HepG2 (cell line): ENCODE data around the gene SNX15. TPM values are rescaled to one million over a fixed set of nuclear protein-coding genes. Genes with fewer than 3 reads are reported as not detected.

Experiments
- ATF5 ChIP-seq: sonication (generic); formaldehyde crosslinking; IDR thresholded peaks from 2 replicates; pipeline ENCODE4 v1.4.0; 2020; ENCODE audit warnings: mild to moderate bottlenecking, low read depth, missing genetic modification reagents
- CERS6 ChIP-seq: sonication (generic); formaldehyde crosslinking; IDR thresholded peaks from 2 replicates; pipeline ENCODE4 v1.5.0; 2020; ENCODE audit warnings: missing genetic modification reagents
- HMG20A ChIP-seq: IDR thresholded peaks from 2 replicates; pipeline ENCODE4 v1.6.1; 2016; ENCODE audit warnings: borderline replicate concordance
- HMG20B ChIP-seq: conservative IDR thresholded peaks from 2 replicates; pipeline ENCODE4 v1.6.1; 2016; ENCODE audit warnings: missing genetic modification reagents, missing compliant biosample characterization
- HNF4A ChIP-seq: sonication (generic); formaldehyde crosslinking; IDR thresholded peaks from 2 replicates; pipeline ENCODE4 v1.4.0; 2020; ENCODE audit warnings: missing genetic modification reagents
- HNF4G ChIP-seq, 2 experiments: sonication (generic) in 1 of 2; formaldehyde crosslinking in 1 of 2; IDR thresholded peaks; 2 replicates each; pipeline versions ENCODE4 v1.4.0 to v1.6.1; 2011 to 2020; ENCODE audit warnings: borderline replicate concordance in 2 of 2, low read depth in 2 of 2, mild to moderate bottlenecking in 2 of 2, low read length in 1 of 2, missing genetic modification reagents in 1 of 2, moderate library complexity in 1 of 2
- MED1 ChIP-seq: sonication (generic); formaldehyde crosslinking; IDR thresholded peaks from 2 replicates; pipeline ENCODE4 v1.4.0; 2020; ENCODE audit warnings: missing genetic modification reagents
- MTF1 ChIP-seq: sonication (generic); formaldehyde crosslinking; IDR thresholded peaks from 2 replicates; pipeline ENCODE4 v1.5.0; 2020; ENCODE audit warnings: missing genetic modification reagents
- REXO4 ChIP-seq: sonication (generic); formaldehyde crosslinking; IDR thresholded peaks from 2 replicates; pipeline ENCODE4 v1.8.0; 2022; ENCODE audit warnings: missing genetic modification reagents, mild to moderate bottlenecking, borderline replicate concordance
- SNAPC2 ChIP-seq: sonication (generic); formaldehyde crosslinking; IDR thresholded peaks from 2 replicates; pipeline ENCODE4 v1.8.1; 2022; ENCODE audit warnings: mild to moderate bottlenecking, missing genetic modification reagents
- TBL1XR1 ChIP-seq: fragments of 150-350 bp; IDR thresholded peaks from 2 replicates; pipeline ENCODE4 v1.6.1; 2014; ENCODE audit warnings: borderline replicate concordance, low read length; ENCODE audit not compliant: partially characterized antibody
- TEF ChIP-seq: sonication (generic); formaldehyde crosslinking; IDR thresholded peaks from 2 replicates; pipeline ENCODE4 v1.5.0; 2020; ENCODE audit warnings: missing genetic modification reagents
- ZBTB14 ChIP-seq: sonication (generic); formaldehyde crosslinking; IDR thresholded peaks from 2 replicates; pipeline ENCODE4 v1.4.0; 2020; ENCODE audit warnings: missing genetic modification reagents
- ZKSCAN8 ChIP-seq: IDR thresholded peaks from 2 replicates; pipeline ENCODE4 v1.6.1; 2016; ENCODE audit warnings: borderline replicate concordance, missing genetic modification reagents, missing compliant biosample characterization
- ZNF205 ChIP-seq: IDR thresholded peaks from 2 replicates; pipeline ENCODE4 v1.6.1; 2018; ENCODE audit warnings: missing biosample characterization, missing genetic modification reagents
- ZNF280D ChIP-seq: sonication (generic); formaldehyde crosslinking; IDR thresholded peaks from 2 replicates; pipeline ENCODE4 v1.5.1; 2020; ENCODE audit warnings: mild to moderate bottlenecking, missing genetic modification reagents
- ZNF431 ChIP-seq: sonication (generic); formaldehyde crosslinking; IDR thresholded peaks from 2 replicates; pipeline ENCODE4 v1.9.0; 2022; ENCODE audit warnings: missing genetic modification reagents, low read depth, mild to moderate bottlenecking, borderline replicate concordance
- ZNF503 ChIP-seq: sonication (generic); formaldehyde crosslinking; IDR thresholded peaks from 2 replicates; pipeline ENCODE4 v1.4.0; 2020; ENCODE audit warnings: missing genetic modification reagents
- ZNF614 ChIP-seq: IDR thresholded peaks from 2 replicates; pipeline ENCODE4 v1.6.1; 2018; ENCODE audit warnings: missing biosample characterization, missing genetic modification reagents, inconsistent platforms, borderline replicate concordance
- ZNF724P ChIP-seq: sonication (generic); formaldehyde crosslinking; IDR thresholded peaks from 2 replicates; pipeline ENCODE4 v1.8.0; 2022; ENCODE audit warnings: missing genetic modification reagents, borderline replicate concordance
- polyA plus RNA-seq, 8 experiments: library from polyadenylated mRNA; depleted of rRNA in 3 of 8; stranded (reverse) in 7 of 8; unstranded in 1 of 8; fragments of >200 nt; fragmentation: Illumina TruSeq in 4 of 8; extraction: Trizol in 4 of 8; gene quantifications; 2 replicates each; pipeline versions ENCODE4 v1.2.1 to v1.2.3, GENCODE V29; 2011 to 2016; ENCODE audit warnings: low read depth in 4 of 8, missing spikeins in 1 of 8, mixed read lengths in 1 of 8; ENCODE audit not compliant: insufficient read depth in 1 of 8
- total RNA-seq, 5 experiments: library from RNA; depleted of rRNA; stranded (reverse); fragments of >200 nt; fragmentation: Illumina TruSeq; extraction: Trizol; gene quantifications; 2 replicates each; pipeline ENCODE4 v1.2.3, GENCODE V29; 2016; ENCODE audit warnings: low read depth in 1 of 5

The SNX15 gene
- total and polyA plus RNA-seq, 2 of the 13 experiments (the other 11 are each of a cell fraction or from before 2014, with no cell fraction given): 19.1 to 22.6 TPM

GRCh38 chr11:65013130-65013887, 13.9 kb upstream of the SNX15 start (continued):
- TF ChIP-seq ZNF503: no peak
- TF ChIP-seq ZNF280D: 0 out of 2 replicates have a peak, but pooled peaks have one; percentile 57
- 0 out of 2 replicates have a peak, but pooled peaks have one; percentile 28 for TF ChIP-seq ZKSCAN8
- no peak for TF ChIP-seq ZBTB14
- TF ChIP-seq TEF (CRISPR knock-in tag): no peak
- TF ChIP-seq HMG20A: no peak
- TF ChIP-seq MTF1 (CRISPR knock-in tag): no peak
- TF ChIP-seq REXO4 (CRISPR knock-in tag): no peak
- TF ChIP-seq ZNF614 (CRISPR knock-in tag): peak; percentile 33; the same call in 1 of the 2 replicates
- TF ChIP-seq HMG20B (CRISPR knock-in tag): no peak
- TF ChIP-seq SNAPC2 (CRISPR knock-in tag): no peak
- no peak for TF ChIP-seq ZNF431 (CRISPR knock-in tag)
- no peak for TF ChIP-seq ZNF205
- TF ChIP-seq ATF5 (CRISPR knock-in tag): no peak
- TF ChIP-seq HNF4A (CRISPR knock-in tag): no peak; the same call in 1 of the 2 replicates
- TF ChIP-seq MED1: 0 out of 2 replicates have a peak, but pooled peaks have one; percentile 14
- no peak for TF ChIP-seq ZNF724P (CRISPR knock-in tag)
- no peak for TF ChIP-seq HNF4G (IDR thresholded peaks at IDR 0.05; ENCODE audit: borderline replicate concordance, low read depth, low read length)
- no peak for TF ChIP-seq HNF4G (CRISPR knock-in tag; IDR thresholded peaks at IDR 0.05; ENCODE audit: borderline replicate concordance, low read depth)
- no peak for TF ChIP-seq CERS6 (CRISPR knock-in tag)
- TF ChIP-seq TBL1XR1: no peak
